GM10248 (cell line): ENCODE measurements around the gene RABL3.

Experiments used
- CTCF ChIA-PET: fragments of 300-600 bp; sonication (Branson Sonifier 250); formaldehyde crosslinking; extraction: SDS; loops from one replicate; lab custom pipeline; 2021; ENCODE audit warnings: antibody characterized with exemption; lab: Yijun Ruan, JAX
- POLR2A ChIA-PET: fragments of 350-650 bp; sonication (Branson Sonifier 250); formaldehyde crosslinking; extraction: SDS; loops from one replicate; lab custom pipeline; 2020; ENCODE audit warnings: antibody characterized with exemption; lab: Yijun Ruan, JAX
- DNase-seq: peaks from one replicate; pipeline ENCODE4 v3.0.0; 2012; ENCODE audit errors: extremely low spot score
- TF ChIP-seq, protein P1 (sequence below): IDR thresholded peaks from 2 replicates; pipeline ENCODE4 v1.5.1; 2012; ENCODE audit warnings: mild to moderate bottlenecking, low read depth; ENCODE audit errors: extremely low read depth, missing control alignments, control extremely low read depth

Gene RABL3

DNA sequence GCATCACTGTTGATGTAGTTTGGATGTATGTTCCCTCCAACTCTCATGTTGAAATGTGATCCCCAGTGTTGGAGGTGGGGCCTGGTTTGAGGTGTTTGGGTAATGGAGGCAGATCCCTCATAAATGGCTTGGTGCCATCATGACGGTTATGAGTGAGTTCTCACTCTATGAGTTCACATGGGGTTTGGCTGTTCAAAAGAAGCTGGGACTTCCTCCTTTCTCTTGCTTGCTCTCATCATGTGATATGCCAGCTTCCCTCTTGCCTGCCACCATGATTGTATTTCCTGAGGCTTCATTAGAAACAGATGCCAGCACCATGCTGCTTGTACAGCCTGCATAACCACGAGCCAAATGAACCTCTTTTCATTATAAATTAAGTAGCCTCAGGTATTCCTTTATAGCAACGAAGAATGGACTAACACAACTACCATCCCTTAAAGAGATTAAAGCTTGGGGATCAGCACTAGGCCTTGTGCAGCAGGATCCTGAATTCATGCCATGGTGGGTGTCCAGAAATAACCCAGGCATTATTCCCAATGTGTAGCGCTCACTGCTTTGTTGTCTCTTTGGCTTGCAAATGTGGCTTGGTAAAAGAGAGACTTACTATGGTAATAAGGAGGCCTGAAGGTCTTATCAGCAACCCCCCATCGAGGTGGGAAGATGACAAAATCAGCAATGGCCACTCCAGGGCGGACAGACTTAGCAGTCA is 104.3 kb downstream of the RABL3 start:
- DNase-seq: no peak
- TF ChIP-seq, protein P1, sequence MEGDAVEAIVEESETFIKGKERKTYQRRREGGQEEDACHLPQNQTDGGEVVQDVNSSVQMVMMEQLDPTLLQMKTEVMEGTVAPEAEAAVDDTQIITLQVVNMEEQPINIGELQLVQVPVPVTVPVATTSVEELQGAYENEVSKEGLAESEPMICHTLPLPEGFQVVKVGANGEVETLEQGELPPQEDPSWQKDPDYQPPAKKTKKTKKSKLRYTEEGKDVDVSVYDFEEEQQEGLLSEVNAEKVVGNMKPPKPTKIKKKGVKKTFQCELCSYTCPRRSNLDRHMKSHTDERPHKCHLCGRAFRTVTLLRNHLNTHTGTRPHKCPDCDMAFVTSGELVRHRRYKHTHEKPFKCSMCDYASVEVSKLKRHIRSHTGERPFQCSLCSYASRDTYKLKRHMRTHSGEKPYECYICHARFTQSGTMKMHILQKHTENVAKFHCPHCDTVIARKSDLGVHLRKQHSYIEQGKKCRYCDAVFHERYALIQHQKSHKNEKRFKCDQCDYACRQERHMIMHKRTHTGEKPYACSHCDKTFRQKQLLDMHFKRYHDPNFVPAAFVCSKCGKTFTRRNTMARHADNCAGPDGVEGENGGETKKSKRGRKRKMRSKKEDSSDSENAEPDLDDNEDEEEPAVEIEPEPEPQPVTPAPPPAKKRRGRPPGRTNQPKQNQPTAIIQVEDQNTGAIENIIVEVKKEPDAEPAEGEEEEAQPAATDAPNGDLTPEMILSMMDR: no peak
- ChIA-PET POLR2A (no interaction called here), CTCF (interaction anchor here (1.3 kb wide), 1 partner anchor 158 kb away, joined by 3 read pairs; no protein-coding TSS in a partner anchor)

DNA sequence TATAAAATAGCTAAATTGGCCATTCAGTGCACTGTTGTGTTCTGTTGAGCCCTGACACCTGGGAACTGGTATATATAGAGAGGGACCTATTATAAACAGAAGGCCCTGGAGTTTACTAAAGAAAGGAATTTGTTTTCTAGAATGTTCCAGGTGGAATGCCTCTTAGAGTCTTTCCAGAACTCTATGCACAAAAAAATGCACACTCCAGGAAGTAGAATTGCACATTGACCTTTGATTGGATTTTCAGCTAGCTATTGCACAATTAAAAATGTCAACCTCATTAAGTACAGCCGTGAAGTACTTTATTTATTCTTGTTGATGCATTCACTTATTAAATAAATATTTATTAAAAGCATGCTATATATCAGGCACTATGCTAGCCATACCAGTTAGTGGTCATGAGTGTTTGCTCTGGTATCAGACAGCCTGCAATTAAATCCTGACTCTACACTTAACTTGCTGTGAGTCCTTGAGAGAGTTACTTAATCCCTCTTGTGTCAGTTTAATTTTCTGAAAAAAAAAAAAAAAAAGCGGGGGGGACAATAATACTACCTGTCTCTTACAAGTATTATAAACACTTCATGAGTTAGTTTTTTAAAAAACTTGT is 105.4 kb downstream of the RABL3 start:
- TF ChIP-seq, protein P1: no peak
- POLR2A ChIA-PET: no interaction called here
- DNase-seq: no peak
- CTCF ChIA-PET: no interaction called here
